NT2/D1 (cell line): ENCODE results near the gene HOXA2.

Source experiments
- DNase-seq: peaks from one replicate; pipeline ENCODE4 v3.0.0-alpha.2; 2011; ENCODE audit warnings: low read depth, low spot score
- H3K27me3 ChIP-seq: 2 replicates; pipeline ENCODE4 v1.6.0; 2011; ENCODE audit warnings: mild to moderate bottlenecking; ENCODE audit not compliant: insufficient read length, insufficient read depth
- H3K36me3 ChIP-seq: 2 replicates; pipeline ENCODE4 v1.6.1; 2011; ENCODE audit warnings: mild to moderate bottlenecking, low read length, mixed read lengths; ENCODE audit not compliant: insufficient read depth, insufficient read length
- H3K4me1 ChIP-seq: 2 replicates; pipeline ENCODE4 v1.5.1; 2011; ENCODE audit not compliant: insufficient read depth, insufficient read length
- H3K4me3 ChIP-seq: 2 replicates; pipeline ENCODE4 v1.5.1; 2011; ENCODE audit warnings: low read depth; ENCODE audit not compliant: insufficient read length
- H3K9ac ChIP-seq: 2 replicates; pipeline ENCODE4 v1.6.0; 2011; ENCODE audit warnings: low read depth; ENCODE audit not compliant: insufficient read length
- H3K9me3 ChIP-seq: 2 replicates; pipeline ENCODE4 v1.5.1; 2011; ENCODE audit warnings: mild to moderate bottlenecking, low read length; ENCODE audit not compliant: insufficient read depth
- SUZ12 ChIP-seq: IDR thresholded peaks from 2 replicates; pipeline ENCODE4 v1.6.1; 2011; ENCODE audit not compliant: insufficient read length, insufficient read depth; ENCODE audit errors: extremely low read depth
- YY1 ChIP-seq: IDR thresholded peaks from 2 replicates; pipeline ENCODE4 v1.6.1; 2011; ENCODE audit not compliant: insufficient read length, insufficient read depth
- ZNF274 ChIP-seq: IDR thresholded peaks from 2 replicates; pipeline ENCODE4 v1.6.1; 2011; ENCODE audit warnings: mild to moderate bottlenecking, low read depth, low read length

The HOXA2 gene

DNA sequence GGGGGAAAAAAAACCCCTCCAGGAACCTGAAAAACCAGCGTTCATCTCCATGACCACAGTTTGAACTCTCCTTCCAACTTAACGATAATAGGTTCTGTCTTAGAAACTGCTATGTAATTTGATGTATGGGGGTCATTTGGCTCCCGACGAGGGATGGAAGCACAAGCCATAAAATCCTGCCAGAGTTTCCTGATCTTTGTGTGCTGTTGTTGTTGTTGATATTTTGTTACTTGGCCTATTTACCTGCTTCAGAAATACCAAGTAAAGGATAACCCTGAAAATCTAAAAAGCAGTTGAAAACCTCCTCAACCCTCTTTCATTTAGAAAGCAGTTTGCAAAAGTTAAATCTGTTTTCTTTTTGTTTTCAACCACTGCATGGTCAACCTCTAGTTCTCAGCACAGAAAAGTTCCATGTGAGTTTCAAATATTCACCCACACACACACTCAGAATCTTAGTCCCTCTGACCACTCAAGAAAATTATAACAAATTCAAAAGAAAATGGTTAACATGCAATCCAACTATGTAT lies 9.3 kb upstream of the HOXA2 start:
- no peak for TF ChIP-seq SUZ12
- no peak for TF ChIP-seq ZNF274
- TF ChIP-seq YY1, result no peak
- H3K27me3 ChIP-seq, result peaks cover 97% of the 10 kb centered on the region
- no peak for DNase-seq
- H3K9me3 ChIP-seq, result no peaks in the 10 kb centered on the region
- no peak overlapping the region for H3K9ac ChIP-seq
- H3K4me1 ChIP-seq, result peaks cover 11% of the 10 kb centered on the region
- H3K36me3 ChIP-seq, result no peaks in the 10 kb centered on the region
- no peak overlapping the region for H3K4me3 ChIP-seq

GRCh38 chr7:27111042-27111750 lies 8.7 kb upstream of the HOXA2 start:
- TF ChIP-seq YY1, result no peak
- TF ChIP-seq SUZ12, result no peak
- no peak for TF ChIP-seq ZNF274
- DNase-seq, result no peak
- Histone ChIP-seq H3K4me3 (no peak overlapping the region), H3K27me3 (peaks cover 97% of the 10 kb centered on the region), H3K9me3 (no peaks in the 10 kb centered on the region), H3K9ac (no peak overlapping the region), H3K36me3 (no peaks in the 10 kb centered on the region), H3K4me1 (peaks cover 13% of the 10 kb centered on the region)

DNA sequence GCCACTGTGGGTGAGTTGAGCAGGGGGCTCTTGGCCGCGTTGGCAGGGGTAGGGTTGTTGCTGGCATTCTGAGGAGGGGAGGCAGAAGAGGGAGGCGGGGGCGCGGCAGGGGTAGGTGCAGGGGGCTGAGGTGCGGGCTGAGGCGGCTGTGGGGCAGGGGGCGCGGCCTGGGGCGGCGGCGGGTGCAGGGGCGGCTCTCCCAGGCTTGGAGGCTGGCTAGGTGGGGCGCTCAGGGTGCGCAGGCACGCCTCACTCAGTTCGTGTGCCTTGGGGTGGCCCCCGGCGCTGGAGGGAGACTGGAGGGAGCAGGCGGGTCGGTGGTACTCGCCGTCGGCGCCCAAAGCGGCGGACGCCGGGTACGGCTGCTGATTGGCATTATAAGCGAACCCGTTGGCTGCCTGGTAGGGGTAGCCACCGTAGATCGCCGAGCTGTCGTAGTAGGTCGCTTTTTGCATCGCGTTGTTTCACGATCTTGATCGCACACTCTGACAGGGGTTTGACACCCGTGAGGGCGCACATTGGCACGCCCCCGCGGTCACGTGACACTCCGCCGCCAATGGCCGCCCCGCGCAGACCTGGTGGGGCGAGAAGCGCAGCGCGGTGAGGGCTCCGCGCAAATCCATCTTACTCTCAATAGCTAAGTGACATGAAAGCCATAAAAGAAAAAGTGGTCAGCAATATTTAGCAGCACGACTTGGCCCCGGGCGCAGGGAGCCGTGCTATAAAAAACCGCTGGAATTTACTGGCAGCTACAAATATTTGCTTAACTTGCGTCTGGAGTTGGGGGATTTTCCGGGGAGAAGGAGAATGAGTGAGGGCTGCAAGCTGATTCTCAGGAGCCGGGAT lies 7.9 kb upstream of the HOXA2 start:
- Histone ChIP-seq H3K4me1 (peaks cover 11% of the 10 kb centered on the region), H3K36me3 (no peaks in the 10 kb centered on the region), H3K9ac (no peak overlapping the region), H3K4me3 (peak overlapping the region; percentile 33), H3K9me3 (no peaks in the 10 kb centered on the region), H3K27me3 (peaks cover 97% of the 10 kb centered on the region)
- peak; percentile 67 for TF ChIP-seq SUZ12
- no peak for TF ChIP-seq ZNF274
- DNase-seq, result no peak

- H3K9me3 ChIP-seq, result no peaks in the 10 kb centered on the region
- H3K4me1 ChIP-seq, result peaks cover 11% of the 10 kb centered on the region
- H3K4me3 ChIP-seq, result no peak overlapping the region
- DNase-seq, result no peak
- H3K36me3 ChIP-seq, result no peaks in the 10 kb centered on the region
- no peak for TF ChIP-seq YY1
- peak; percentile 61 for TF ChIP-seq SUZ12
- no peak for TF ChIP-seq ZNF274
- no peak overlapping the region for H3K9ac ChIP-seq
- peaks cover 97% of the 10 kb centered on the region for H3K27me3 ChIP-seq
These were observed 7.1 kb upstream of the HOXA2 start for GRCh38 chr7:27109466-27110185.

GRCh38 chr7:27108390-27109127 lies 6.1 kb upstream of the HOXA2 start:
- Histone ChIP-seq H3K27me3 (peaks cover 100% of the 10 kb centered on the region), H3K9ac (no peak overlapping the region), H3K36me3 (no peaks in the 10 kb centered on the region), H3K9me3 (no peaks in the 10 kb centered on the region), H3K4me1 (peaks cover 11% of the 10 kb centered on the region), H3K4me3 (no peak overlapping the region)
- TF ChIP-seq ZNF274, result no peak
- no peak for TF ChIP-seq YY1
- TF ChIP-seq SUZ12, result no peak
- DNase-seq, result no peak

- H3K36me3 ChIP-seq, result no peaks in the 10 kb centered on the region
- peaks cover 100% of the 10 kb centered on the region for H3K27me3 ChIP-seq
- H3K9ac ChIP-seq, result no peak overlapping the region
- TF ChIP-seq ZNF274 (no peak), SUZ12 (no peak), YY1 (no peak)
- no peak for DNase-seq
- peaks cover 11% of the 10 kb centered on the region for H3K4me1 ChIP-seq
- H3K4me3 ChIP-seq, result no peak overlapping the region
- no peaks in the 10 kb centered on the region for H3K9me3 ChIP-seq
These were observed 5.2 kb upstream of the HOXA2 start for GRCh38 chr7:27107391-27108381.
